PC-9 (cell line): Measurements from ENCODE around the gene LPAR1. TPM values are rescaled to one million over a fixed set of nuclear protein-coding genes. Genes with fewer than 3 reads are reported as not detected.

Experiments
- BruUV-seq: library from RNA; stranded (reverse); fragments of 400-500 nt; replicated peaks from 2 replicates; lab custom pipeline; 2021; lab: Mats Ljungman, UMichigan
- CTCF ChIA-PET: fragments of 300-600 bp; sonication (Branson Sonifier 250); formaldehyde crosslinking; loops from one replicate; lab custom pipeline; 2022; ENCODE audit warnings: antibody characterized with exemption; lab: Charles Lee
- POLR2A ChIA-PET: fragments of 300-600 bp; sonication (Branson Sonifier 250); formaldehyde crosslinking; loops from one replicate; lab custom pipeline; 2022; ENCODE audit warnings: antibody characterized with exemption; ENCODE audit not compliant: unreplicated experiment; lab: Charles Lee
- DNase-seq, 2 experiments: peaks; one replicate each; pipeline versions ENCODE4 v3.0.0 to v3.0.0-alpha.2; 2015 to 2022; ENCODE audit warnings: mixed read lengths in 1 of 2
- H2AFZ ChIP-seq: fragments of 200-600 bp; sonication (generic); 2 replicates; pipeline ENCODE4 v1.8.1; 2017; ENCODE audit warnings: antibody characterized with exemption
- H3F3A ChIP-seq: fragments of 200-600 bp; sonication (generic); 2 replicates; pipeline ENCODE4 v1.8.1; 2017; ENCODE audit warnings: antibody characterized with exemption, mild to moderate bottlenecking, low read depth; ENCODE audit not compliant: insufficient read depth
- H3K27ac ChIP-seq: fragments of 200-600 bp; sonication (generic); 2 replicates; pipeline ENCODE4 v1.6.1; 2016; ENCODE audit warnings: mixed run types
- H3K27me3 ChIP-seq: fragments of 200-600 bp; sonication (generic); 2 replicates; pipeline ENCODE4 v1.6.1; 2016; ENCODE audit warnings: low read depth, mixed run types; ENCODE audit not compliant: insufficient read depth
- H3K36me3 ChIP-seq: fragments of 200-600 bp; sonication (generic); 2 replicates; pipeline ENCODE4 v1.6.1; 2016; ENCODE audit warnings: low read depth, mixed run types
- H3K4me1 ChIP-seq: fragments of 200-600 bp; sonication (generic); replicated peaks from 2 replicates; pipeline ENCODE4 v1.6.1; 2016; ENCODE audit warnings: mixed run types; ENCODE audit not compliant: insufficient read depth
- H3K4me2 ChIP-seq: fragments of 200-600 bp; sonication (generic); 2 replicates; pipeline ENCODE4 v1.6.1; 2017; ENCODE audit warnings: mixed run types
- H3K4me3 ChIP-seq: fragments of 200-600 bp; sonication (generic); 2 replicates; pipeline ENCODE4 v1.6.1; 2016; ENCODE audit warnings: mixed run types
- H3K79me2 ChIP-seq: fragments of 200-600 bp; sonication (generic); 2 replicates; pipeline ENCODE4 v1.6.1; 2017; ENCODE audit warnings: low read depth, mixed run types
- H3K9me2 ChIP-seq: fragments of 200-600 bp; sonication (generic); 2 replicates; pipeline ENCODE4 v1.8.1; 2017; ENCODE audit warnings: mild to moderate bottlenecking; ENCODE audit not compliant: insufficient read depth
- H3K9me3 ChIP-seq: fragments of 200-600 bp; sonication (generic); 2 replicates; pipeline ENCODE4 v1.8.1; 2016; ENCODE audit warnings: low read depth; ENCODE audit not compliant: insufficient read depth
- H4K20me1 ChIP-seq: fragments of 200-600 bp; sonication (generic); 2 replicates; pipeline ENCODE4 v1.8.1; 2017; ENCODE audit not compliant: insufficient read depth
- CTCF ChIP-seq: fragments of 200-600 bp; sonication (generic); conservative IDR thresholded peaks from 2 replicates; pipeline ENCODE4 v1.6.1; 2017; ENCODE audit warnings: mixed run types, antibody characterized with exemption, mild to moderate bottlenecking, moderate library complexity
- EZH2 ChIP-seq: fragments of 200-600 bp; sonication (generic); IDR thresholded peaks from 2 replicates; pipeline ENCODE4 v1.8.0; 2017; ENCODE audit warnings: antibody characterized with exemption, low read depth
- intact Hi-C: fragments of 100-400 bp; cut with micrococcal nuclease; formaldehyde crosslinking; loops from one replicate; pipeline ENCODE4 v1.10.0; 2022; ENCODE audit not compliant: unreplicated experiment
- total RNA-seq: library from RNA; stranded (reverse); gene quantifications from 2 replicates; pipeline ENCODE4 v1.2.3, GENCODE V29; 2021

Gene LPAR1
- total RNA-seq, 1 experiment from 2014 or later = 11.8 TPM

- Histone ChIP-seq H3K4me1 (peaks cover 16% of the 10 kb centered on the region), H4K20me1 (no peaks in the 10 kb centered on the region), H2AFZ (peak overlapping the region; percentile 96; the same call in 1 of the 2 replicates), H3K27ac (no peak overlapping the region), H3K9me2 (no peaks in the 10 kb centered on the region), H3K4me3 (peak overlapping the region; percentile 69; the same call in 1 of the 2 replicates), H3K9me3 (no peaks in the 10 kb centered on the region), H3K79me2 (peaks cover 32% of the 10 kb centered on the region), H3K4me2 (peak overlapping the region; percentile 82), H3K36me3 (no peaks in the 10 kb centered on the region), H3F3A (peaks cover 3% of the 10 kb centered on the region; the same call in 1 of the 2 replicates), H3K27me3 (no peaks in the 10 kb centered on the region)
- no peak for DNase-seq
- intact Hi-C loops = loop anchor here (5.0 kb wide), 3 partner anchors 62 to 402 kb away; no protein-coding TSS in a partner anchor
- ChIA-PET CTCF (interaction anchor here (0.6 to 0.7 kb wide), 3 partner anchors 45 to 550 kb away, joined by 3 to 6 read pairs (median 3); no protein-coding TSS in a partner anchor), POLR2A (interaction anchor here (0.6 kb wide), 1 partner anchor 492 kb away, joined by 8 read pairs; no protein-coding TSS in a partner anchor)
- TF ChIP-seq CTCF (no peak), EZH2 (no peak)
- BruUV-seq = no TSS peak
These were observed 1.1 kb upstream of the LPAR1 start for GRCh38 chr9:111039231-111039906.

- BruUV-seq = no TSS peak
- Histone ChIP-seq H4K20me1 (no peaks in the 10 kb centered on the region), H3K9me2 (no peaks in the 10 kb centered on the region), H3K9me3 (no peaks in the 10 kb centered on the region), H3K4me1 (peaks cover 16% of the 10 kb centered on the region), H3K4me3 (peak overlapping the region; percentile 74), H3K4me2 (peak overlapping the region; percentile 96), H3K79me2 (peaks cover 48% of the 10 kb centered on the region), H2AFZ (peak overlapping the region; percentile 84), H3K27ac (peak overlapping the region; percentile 3; the same call in 1 of the 2 replicates), H3F3A (peaks cover 3% of the 10 kb centered on the region; the same call in 1 of the 2 replicates), H3K36me3 (no peaks in the 10 kb centered on the region), H3K27me3 (no peaks in the 10 kb centered on the region)
- no peak for TF ChIP-seq EZH2
- TF ChIP-seq CTCF = no peak; the same call in 1 of the 2 replicates
- ChIA-PET POLR2A (no interaction called here), CTCF (no interaction called here)
- DNase-seq = peak in 1 of 2 experiments; percentile 57
- intact Hi-C loops = loop anchor here (2.0 to 5.0 kb wide), 4 partner anchors 61 to 401 kb away; no protein-coding TSS in a partner anchor
These were observed 451 bp downstream of the LPAR1 start for GRCh38 chr9:111037708-111038330.

- Histone ChIP-seq H3K9me3 (no peaks in the 10 kb centered on the region), H3K4me2 (peak overlapping the region; percentile 96), H3K27ac (peak overlapping the region; percentile 3; the same call in 1 of the 2 replicates), H3F3A (peaks cover 3% of the 10 kb centered on the region; the same call in 1 of the 2 replicates), H3K27me3 (no peaks in the 10 kb centered on the region), H3K4me1 (peaks cover 16% of the 10 kb centered on the region), H3K36me3 (no peaks in the 10 kb centered on the region), H4K20me1 (no peaks in the 10 kb centered on the region), H3K4me3 (peak overlapping the region; percentile 74), H3K9me2 (no peaks in the 10 kb centered on the region), H2AFZ (peak overlapping the region; percentile 84), H3K79me2 (peaks cover 53% of the 10 kb centered on the region)
- ChIA-PET CTCF (no interaction called here), POLR2A (no interaction called here)
- no peak for DNase-seq
- intact Hi-C loops = loop anchor here (2.0 to 5.0 kb wide), 4 partner anchors 60 to 400 kb away; no protein-coding TSS in a partner anchor
- TF ChIP-seq EZH2 (no peak), CTCF (no peak)
- BruUV-seq = no TSS peak
These were observed 938 bp downstream of the LPAR1 start for GRCh38 chr9:111037356-111037707.
